Omental fat pad (tissue), 4 donors: Measurements from ENCODE around the gene LYPD8. TPM values are rescaled to one million over a fixed set of nuclear protein-coding genes. Genes with fewer than 3 reads are reported as not detected.

Experiments used
- ATAC-seq: fragments of 150-250 bp; one replicate; pipeline ENCODE4 v1.9.1; 2016; ENCODE audit warnings: mild to moderate bottlenecking, moderate library complexity; ENCODE audit not compliant: low FRiP score
- DNase-seq: peaks from one replicate; pipeline ENCODE4 v3.0.0-alpha.2; 2019; ENCODE audit warnings: low spot score
- CTCF ChIP-seq, 3 donors: fragments of 450-650 bp; IDR thresholded peaks; one replicate each; pipeline ENCODE4 v1.5.1; 2016 to 2017; ENCODE audit warnings: antibody characterized with exemption in 3 of 3, mild to moderate bottlenecking in 3 of 3, moderate library complexity in 2 of 3
- total RNA-seq, 4 donors: library from RNA; depleted of rRNA; stranded (reverse); fragments of >200 nt; gene quantifications; one replicate each; pipeline ENCODE4 v1.1.0, GENCODE V29; 2016

LYPD8 gene
- total RNA-seq, 4 donors from 2014 or later = not detected

GRCh38 chr1:248782416-248783141 lies 27.0 kb upstream of the LYPD8 start:
- DNase-seq (no peak), ATAC-seq (no peak)

GRCh38 chr1:248779350-248779749 lies 23.8 kb upstream of the LYPD8 start:
- no peak for TF ChIP-seq CTCF (IDR thresholded peaks at IDR 0.05)
- ATAC-seq (no peak), DNase-seq (no peak)

More at GRCh38 chr1:248782416-248783141, 27.0 kb upstream of the LYPD8 start:
- no peak for TF ChIP-seq CTCF (IDR thresholded peaks at IDR 0.05)

- TF ChIP-seq CTCF (IDR thresholded peaks at IDR 0.05) = no peak
- no peak for ATAC-seq
- DNase-seq = no peak
These were observed 23.3 kb upstream of the LYPD8 start for GRCh38 chr1:248778906-248779305.

- TF ChIP-seq CTCF (IDR thresholded peaks at IDR 0.05) = no peak
- no peak for ATAC-seq
- no peak for DNase-seq
These were observed 21.4 kb upstream of the LYPD8 start for GRCh38 chr1:248776991-248777390.

- ATAC-seq (no peak), DNase-seq (no peak)
- no peak for TF ChIP-seq CTCF (IDR thresholded peaks at IDR 0.05)
These were observed 19.9 kb upstream of the LYPD8 start for GRCh38 chr1:248775441-248775840.

GRCh38 chr1:248759644-248760043 lies 4.1 kb upstream of the LYPD8 start:
- no peak for DNase-seq
- no peak for TF ChIP-seq CTCF (IDR thresholded peaks at IDR 0.05)
- ATAC-seq = no peak

GRCh38 chr1:248758352-248758751 lies 2.8 kb upstream of the LYPD8 start:
- TF ChIP-seq CTCF (IDR thresholded peaks at IDR 0.05) = no peak
- DNase-seq (no peak), ATAC-seq (no peak)
